HepG2 (cell line): Measurements from ENCODE around the gene RBP3. TPM values are rescaled to one million over a fixed set of nuclear protein-coding genes. Genes with fewer than 3 reads are reported as not detected.

ENCODE experiments used
- ATAC-seq: fragments of 200-7000 bp; cut with Tn5 transposase; 3 replicates; pipeline ENCODE4 v1.9.1; 2020; ENCODE audit warnings: mild to moderate bottlenecking, moderate library complexity
- BruUV-seq: library from RNA; stranded (reverse); fragments of 400-500 nt; replicated peaks from 2 replicates; lab custom pipeline; 2021; lab: Mats Ljungman, UMichigan
- CTCF ChIA-PET: fragments of 300-600 bp; formaldehyde crosslinking; extraction: SDS; loops from one replicate; lab custom pipeline; 2021; ENCODE audit warnings: low total read pairs, inconsistent platforms, low intra/inter-chr PET ratio; lab: Yijun Ruan, JAX
- POLR2A ChIA-PET: fragments of 350-600 bp; sonication (Branson Sonifier 250); formaldehyde crosslinking; loops from one replicate; lab custom pipeline; 2020; ENCODE audit warnings: antibody characterized with exemption, inconsistent platforms; lab: Yijun Ruan, JAX
- DNase-seq: peaks from one replicate; pipeline ENCODE4 v3.0.0-alpha.2; 2015; ENCODE audit warnings: low spot score
- FAIRE-seq: peaks from 3 replicates; lab custom pipeline; 2011; peaks lifted over from hg19 to GRCh38; lab: Jason Lieb, UNC
- H2AFZ ChIP-seq: one replicate; pipeline ENCODE4 v1.6.1; 2011; ENCODE audit warnings: low read length, inconsistent platforms
- H3K27ac ChIP-seq: fragments of 300-600 bp; 3 replicates; pipeline ENCODE4 v1.8.0; 2011; ENCODE audit warnings: mixed run types, mild to moderate bottlenecking, mixed read lengths, low read length, inconsistent platforms; ENCODE audit not compliant: insufficient read depth; ENCODE audit errors: extremely low read length
- H3K27me3 ChIP-seq, 2 experiments: fragments of 200-600 bp in 1 of 2; 2 replicates in 1 of 2; 3 replicates in 1 of 2; pipeline versions ENCODE4 v1.6.0 to v1.8.0; 2011; ENCODE audit warnings: low read length in 2 of 2, mild to moderate bottlenecking in 2 of 2, moderate library complexity in 2 of 2, inconsistent platforms in 1 of 2; ENCODE audit not compliant: insufficient read depth in 2 of 2, control insufficient read depth in 1 of 2
- H3K36me3 ChIP-seq, 2 experiments: fragments of 200-600 bp in 1 of 2; replicated peaks in 1 of 2; 2 replicates in 1 of 2; 3 replicates in 1 of 2; pipeline versions ENCODE4 v1.5.1 to v1.8.0; 2011; ENCODE audit warnings: low read length in 2 of 2, inconsistent platforms in 1 of 2; ENCODE audit not compliant: insufficient read depth in 2 of 2, control insufficient read depth in 1 of 2
- H3K4me1 ChIP-seq: 2 replicates; pipeline ENCODE4 v1.5.1; 2012; ENCODE audit warnings: low read length, inconsistent platforms; ENCODE audit not compliant: insufficient read depth
- H3K4me2 ChIP-seq: 2 replicates; pipeline ENCODE4 v1.6.0; 2011; ENCODE audit warnings: low read depth, low read length, inconsistent platforms
- H3K4me3 ChIP-seq, 3 experiments: fragments of 200-600 bp in 1 of 3; sonication (generic), shearing (Covaris generic) in 1 of 3; replicated peaks in 1 of 3; 2 replicates each; pipeline ENCODE4 v1.5.1; 2011 to 2016; ENCODE audit warnings: low read length in 3 of 3, inconsistent platforms in 2 of 3, low read depth in 2 of 3, mild to moderate bottlenecking in 2 of 3, control low read depth in 1 of 3, mixed read lengths in 1 of 3; ENCODE audit not compliant: insufficient read depth in 1 of 3
- H3K79me2 ChIP-seq: one replicate; pipeline ENCODE4 v1.6.1; 2011; ENCODE audit warnings: low read length, inconsistent platforms; ENCODE audit not compliant: insufficient read depth
- H3K9ac ChIP-seq: 2 replicates; pipeline ENCODE4 v1.6.0; 2011; ENCODE audit warnings: mild to moderate bottlenecking, low read depth, low read length, inconsistent platforms; ENCODE audit not compliant: insufficient read depth
- H3K9me3 ChIP-seq: 2 replicates; pipeline ENCODE4 v1.5.1; 2012; ENCODE audit warnings: mild to moderate bottlenecking, low read length
- H4K20me1 ChIP-seq: 2 replicates; pipeline ENCODE4 v1.6.0; 2011; ENCODE audit warnings: inconsistent platforms, mild to moderate bottlenecking, low read length, moderate library complexity; ENCODE audit not compliant: insufficient read depth
- GLI4 ChIP-seq: sonication (generic); formaldehyde crosslinking; IDR thresholded peaks from 2 replicates; pipeline ENCODE4 v1.5.1; 2020; ENCODE audit warnings: missing genetic modification reagents, mild to moderate bottlenecking, moderate library complexity, borderline replicate concordance
- KDM3A ChIP-seq: IDR thresholded peaks from 2 replicates; pipeline ENCODE4 v1.6.1; 2018; ENCODE audit warnings: low read depth, missing compliant biosample characterization
- KLF13 ChIP-seq: sonication (generic); formaldehyde crosslinking; IDR thresholded peaks from 2 replicates; pipeline ENCODE4 v1.4.0; 2020; ENCODE audit warnings: mild to moderate bottlenecking, missing genetic modification reagents
- KLF15 ChIP-seq: sonication (generic); formaldehyde crosslinking; IDR thresholded peaks from 2 replicates; pipeline ENCODE4 v1.8.1; 2023; ENCODE audit warnings: borderline replicate concordance, mild to moderate bottlenecking, inconsistent platforms, missing genetic modification reagents, mixed read lengths
- NFIC ChIP-seq: IDR thresholded peaks from 2 replicates; pipeline ENCODE4 v1.6.1; 2012; ENCODE audit warnings: mild to moderate bottlenecking, low read length, inconsistent platforms
- POGZ ChIP-seq: sonication (generic); formaldehyde crosslinking; IDR thresholded peaks from 2 replicates; pipeline ENCODE4 v1.4.0; 2020; ENCODE audit warnings: mild to moderate bottlenecking, missing genetic modification reagents
- SIN3B ChIP-seq: fragments of 150-350 bp; IDR thresholded peaks from 2 replicates; pipeline ENCODE4 v1.6.1; 2014; ENCODE audit warnings: low read length
- SMYD3 ChIP-seq: sonication (generic); formaldehyde crosslinking; IDR thresholded peaks from 2 replicates; pipeline ENCODE4 v1.8.1; 2023; ENCODE audit warnings: mild to moderate bottlenecking, missing genetic modification reagents
- ZNF432 ChIP-seq: sonication (generic); formaldehyde crosslinking; IDR thresholded peaks from 2 replicates; pipeline ENCODE4 v1.5.0; 2020; ENCODE audit warnings: missing genetic modification reagents, mild to moderate bottlenecking, borderline replicate concordance
- ZNF563 ChIP-seq: sonication (generic); formaldehyde crosslinking; IDR thresholded peaks from 2 replicates; pipeline ENCODE4 v1.8.0; 2022; ENCODE audit warnings: mild to moderate bottlenecking, moderate library complexity, missing genetic modification reagents
- ZNF746 ChIP-seq: sonication (generic); formaldehyde crosslinking; IDR thresholded peaks from 2 replicates; pipeline ENCODE4 v1.8.0; 2022; ENCODE audit warnings: mild to moderate bottlenecking, missing genetic modification reagents
- WGBS: methylation state at CpG from one replicate; pipeline ENCODE4 v1.1.6; 2017; ENCODE audit warnings: low lambda C conversion rate; 5-methylcytosine and 5-hydroxymethylcytosine counted together
- in situ Hi-C: cut with HindIII; loops from 2 replicates; pipeline ENCODE4 v1.10.0; 2017; ENCODE audit warnings: low pct_unique_long_range_greater_than_20kb; ENCODE audit not compliant: extremely low pct_ligation_motif_present
- intact Hi-C: fragments of 100-400 bp; cut with micrococcal nuclease; formaldehyde crosslinking; loops from one replicate; pipeline ENCODE4 v1.10.0; 2022; ENCODE audit not compliant: unreplicated experiment
- polyA plus RNA-seq, 8 experiments: library from polyadenylated mRNA; depleted of rRNA in 3 of 8; stranded (reverse) in 7 of 8; unstranded in 1 of 8; fragments of >200 nt; fragmentation: Illumina TruSeq in 4 of 8; extraction: Trizol in 4 of 8; gene quantifications; 2 replicates each; pipeline versions ENCODE4 v1.2.1 to v1.2.3, GENCODE V29; 2011 to 2016; ENCODE audit warnings: low read depth in 4 of 8, missing spikeins in 1 of 8, mixed read lengths in 1 of 8; ENCODE audit not compliant: insufficient read depth in 1 of 8
- total RNA-seq, 5 experiments: library from RNA; depleted of rRNA; stranded (reverse); fragments of >200 nt; fragmentation: Illumina TruSeq; extraction: Trizol; gene quantifications; 2 replicates each; pipeline ENCODE4 v1.2.3, GENCODE V29; 2016; ENCODE audit warnings: low read depth in 1 of 5
- TF ChIP-seq, protein P1 (sequence below): sonication (generic); formaldehyde crosslinking; IDR thresholded peaks from 2 replicates; pipeline ENCODE4 v1.5.1; 2020; ENCODE audit warnings: missing genetic modification reagents, mild to moderate bottlenecking, borderline replicate concordance

The RBP3 gene
- total and polyA plus RNA-seq, 2 of the 13 experiments (the other 11 are each of a cell fraction or from before 2014, with no cell fraction given), result not detected

DNA sequence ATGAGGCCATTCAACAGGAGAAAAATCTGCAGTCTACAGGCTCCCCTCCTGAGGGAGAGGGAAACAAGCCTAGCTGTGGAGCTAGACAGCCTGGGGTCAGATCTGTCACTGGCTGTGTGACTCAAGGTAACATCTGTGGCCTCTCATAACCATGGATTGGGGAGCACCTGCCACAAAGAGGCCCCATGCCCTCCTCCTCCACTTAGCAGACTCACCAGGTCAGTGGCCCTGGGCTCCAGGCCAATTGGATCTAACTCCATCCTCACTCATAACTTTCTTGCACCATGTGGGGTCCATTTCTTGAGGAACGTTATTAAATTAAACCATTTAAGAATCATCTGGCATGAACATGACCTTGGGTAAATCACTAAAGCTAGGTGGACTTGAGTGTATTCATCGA is 46.3 kb upstream of the RBP3 start:
- H3K27ac ChIP-seq, result no peak overlapping the region
- BruUV-seq, result no TSS peak
- H3K4me2 ChIP-seq, result no peak overlapping the region
- no peaks in the 10 kb centered on the region for H3K36me3 ChIP-seq
- H3K9ac ChIP-seq, result no peak overlapping the region
- H3K4me3 ChIP-seq, result no peak overlapping the region
- CTCF ChIA-PET, result no interaction called here
- H2AFZ ChIP-seq, result no peak overlapping the region
- in situ Hi-C loops, result loop anchor here (10.0 kb wide), 1 partner anchor 277 kb away; no protein-coding TSS in a partner anchor
- H3K9me3 ChIP-seq, result no peaks in the 10 kb centered on the region
- intact Hi-C loops, result no loop called here
- H4K20me1 ChIP-seq, result no peaks in the 10 kb centered on the region
- TF ChIP-seq NFIC, result no peak
- no peak for TF ChIP-seq KLF15 (CRISPR knock-in tag)
- no peak for TF ChIP-seq GLI4 (CRISPR knock-in tag)
- TF ChIP-seq, protein P1, sequence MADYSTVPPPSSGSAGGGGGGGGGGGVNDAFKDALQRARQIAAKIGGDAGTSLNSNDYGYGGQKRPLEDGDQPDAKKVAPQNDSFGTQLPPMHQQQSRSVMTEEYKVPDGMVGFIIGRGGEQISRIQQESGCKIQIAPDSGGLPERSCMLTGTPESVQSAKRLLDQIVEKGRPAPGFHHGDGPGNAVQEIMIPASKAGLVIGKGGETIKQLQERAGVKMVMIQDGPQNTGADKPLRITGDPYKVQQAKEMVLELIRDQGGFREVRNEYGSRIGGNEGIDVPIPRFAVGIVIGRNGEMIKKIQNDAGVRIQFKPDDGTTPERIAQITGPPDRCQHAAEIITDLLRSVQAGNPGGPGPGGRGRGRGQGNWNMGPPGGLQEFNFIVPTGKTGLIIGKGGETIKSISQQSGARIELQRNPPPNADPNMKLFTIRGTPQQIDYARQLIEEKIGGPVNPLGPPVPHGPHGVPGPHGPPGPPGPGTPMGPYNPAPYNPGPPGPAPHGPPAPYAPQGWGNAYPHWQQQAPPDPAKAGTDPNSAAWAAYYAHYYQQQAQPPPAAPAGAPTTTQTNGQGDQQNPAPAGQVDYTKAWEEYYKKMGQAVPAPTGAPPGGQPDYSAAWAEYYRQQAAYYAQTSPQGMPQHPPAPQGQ (CRISPR knock-in tag), result no peak
- no peak for TF ChIP-seq SIN3B
- TF ChIP-seq ZNF432 (CRISPR knock-in tag), result no peak
- no peak for TF ChIP-seq ZNF746 (CRISPR knock-in tag)
- TF ChIP-seq KDM3A (CRISPR knock-in tag), result no peak
- no peak for TF ChIP-seq SMYD3 (CRISPR knock-in tag)
- no peak for TF ChIP-seq KLF13 (CRISPR knock-in tag)
- no peak for TF ChIP-seq ZNF563
- no peak for TF ChIP-seq POGZ
- TF ChIP-seq, all 625 proteins: peak for 0
- WGBS, result 18% methylated on average over 2 of the region's 2 CpGs
- ATAC-seq (no peak), FAIRE-seq (no peak), DNase-seq (no peak)
- peaks cover 0 to 38% of the 10 kb centered on the region in 2 experiments; a peak in 2 of 5 replicates for H3K27me3 ChIP-seq
- POLR2A ChIA-PET, result no interaction called here
- no peaks in the 10 kb centered on the region for H3K4me1 ChIP-seq
- H3K79me2 ChIP-seq, result no peaks in the 10 kb centered on the region
